NCI-H510A treated with DMSO at 0.1 percent for 48 hours (cell line): Measurements from ENCODE around the gene FKBP14.
"Not testable (repeated sequence)": the region's sequence is repeated elsewhere in the genome, so short reads cannot be mapped to it uniquely, and the experiment has no call there.

Experiments
- DNase-seq: peaks from one replicate; lab custom pipeline; 2025; lab: John Stamatoyannopoulos, UW

Gene FKBP14

GRCh38 chr7:29989257-29989995 is 37.1 kb downstream of the FKBP14 start, which contains the start of gene SCRN1:
Gene SCRN1 (minus strand): TSS chr7:29989801. CDS start chr7:29969067, 20,734 bp downstream.
- peak; percentile 37 for DNase-seq

GRCh38 chr7:29988424-29989256 is 37.9 kb downstream of the FKBP14 start:
- peak; percentile 58 for DNase-seq

- DNase-seq, result peak; percentile 50
These were observed 38.6 kb downstream of the FKBP14 start for GRCh38 chr7:29987811-29988317.

- DNase-seq, result no peak
These were observed 39.4 kb downstream of the FKBP14 start for GRCh38 chr7:29987083-29987482.

GRCh38 chr7:29980151-29980550 is 46.4 kb downstream of the FKBP14 start:
- no peak for DNase-seq

GRCh38 chr7:29977886-29978651 is 48.4 kb downstream of the FKBP14 start:
- no peak for DNase-seq

GRCh38 chr7:29976673-29977415 is 49.7 kb downstream of the FKBP14 start:
- DNase-seq, result no peak

- no peak for DNase-seq
These were observed 50.2 kb downstream of the FKBP14 start for GRCh38 chr7:29976266-29976665.

GRCh38 chr7:29975561-29975960 is 50.9 kb downstream of the FKBP14 start:
- no peak for DNase-seq

- DNase-seq, result no peak
These were observed 52.2 kb downstream of the FKBP14 start for GRCh38 chr7:29974286-29974685.

GRCh38 chr7:29972315-29972669 is 54.2 kb downstream of the FKBP14 start:
- DNase-seq, result no peak

GRCh38 chr7:29971566-29972314 is 54.8 kb downstream of the FKBP14 start:
- DNase-seq, result no peak

- peak; percentile 13 for DNase-seq
These were observed 56.3 kb downstream of the FKBP14 start for GRCh38 chr7:29970158-29970557.

- no peak for DNase-seq
These were observed 56.8 kb downstream of the FKBP14 start for GRCh38 chr7:29969738-29970137.

GRCh38 chr7:29968683-29969395 is 57.7 kb downstream of the FKBP14 start:
- DNase-seq, result no peak

GRCh38 chr7:29965030-29965429 is 61.5 kb downstream of the FKBP14 start:
- no peak for DNase-seq

- DNase-seq, result no peak
These were observed 64.5 kb downstream of the FKBP14 start for GRCh38 chr7:29962035-29962434.

GRCh38 chr7:29961611-29962010 is 64.9 kb downstream of the FKBP14 start:
- DNase-seq, result not testable (repeated sequence)
